ENCODE measurements around the gene BCL11A. TPM values are rescaled to one million over a fixed set of nuclear protein-coding genes. Genes with fewer than 3 reads are reported as not detected.
A peak's percentile ranks its signal among the peaks of the same experiment; 100 is the strongest.

Gene BCL11A
- polyA plus RNA-seq, 10 donors = 2.5 to 17.0 (median 4.0) TPM

DNA sequence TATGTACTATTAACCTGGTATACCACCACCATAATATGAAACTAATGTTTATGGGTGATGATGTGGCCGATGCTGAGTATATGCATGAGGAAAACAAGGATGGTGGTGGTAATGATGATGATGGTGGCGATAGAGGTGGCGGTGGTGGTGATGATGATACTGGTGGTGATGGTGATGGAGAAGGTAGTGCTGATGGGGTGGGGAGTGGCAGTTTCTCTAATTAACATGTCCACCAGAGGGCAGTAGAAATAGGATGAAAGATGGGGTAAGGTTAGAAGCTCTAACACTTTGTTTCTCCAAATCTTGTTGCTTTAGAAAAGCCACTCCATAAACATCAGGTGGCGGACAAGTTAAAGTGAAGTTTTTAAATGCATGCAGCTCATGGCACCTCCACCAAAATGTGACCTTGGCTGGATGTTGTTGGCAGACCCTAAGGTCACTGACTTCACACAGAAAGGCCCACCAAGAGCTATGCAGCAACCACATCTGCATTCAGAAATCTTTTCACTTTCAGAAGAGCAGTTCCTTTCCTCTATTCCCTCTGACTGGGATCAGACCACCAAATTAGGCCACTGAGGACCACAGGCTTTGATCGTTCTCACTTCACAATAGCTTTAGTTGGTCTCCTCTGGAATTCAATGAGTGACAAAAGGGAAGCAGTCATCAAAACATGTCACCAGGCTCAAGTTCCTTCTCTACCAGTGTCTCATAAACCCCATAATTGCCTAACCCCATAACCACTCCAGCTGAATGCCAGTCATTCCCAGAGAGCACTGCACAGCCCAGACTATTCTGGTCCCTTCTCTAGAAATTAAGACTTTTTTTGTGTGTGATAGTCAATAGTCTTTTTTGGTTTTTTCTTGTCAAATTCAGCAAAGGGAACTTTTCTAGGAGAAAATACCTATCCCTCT lies 7.5 kb upstream of the BCL11A start:
- no peak for DNase-seq

- DNase-seq = no peak
Measured at GRCh38 chr2:60559880-60560279, 6.4 kb upstream of the BCL11A start.

DNA sequence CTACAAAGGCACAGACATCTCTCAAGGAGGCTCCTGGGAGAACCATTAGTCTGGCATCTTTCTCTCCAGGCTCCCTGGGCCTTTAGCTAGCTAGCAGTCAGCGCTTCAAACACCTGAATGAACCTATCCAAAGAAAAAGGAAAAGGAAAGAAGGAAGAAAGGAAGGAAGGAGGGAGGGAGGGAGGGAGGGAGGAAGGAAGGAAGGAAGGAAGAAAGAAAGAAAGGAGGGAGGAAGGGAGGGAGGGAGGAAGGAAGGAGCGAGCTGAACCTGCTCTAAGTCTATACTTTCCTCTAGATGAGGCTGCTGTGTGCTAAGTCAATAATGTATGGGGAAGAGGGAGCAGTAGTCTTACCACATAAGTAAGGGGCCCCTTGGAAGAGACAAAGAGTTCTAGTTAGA lies 5.1 kb upstream of the BCL11A start:
- DNase-seq = no peak

DNA sequence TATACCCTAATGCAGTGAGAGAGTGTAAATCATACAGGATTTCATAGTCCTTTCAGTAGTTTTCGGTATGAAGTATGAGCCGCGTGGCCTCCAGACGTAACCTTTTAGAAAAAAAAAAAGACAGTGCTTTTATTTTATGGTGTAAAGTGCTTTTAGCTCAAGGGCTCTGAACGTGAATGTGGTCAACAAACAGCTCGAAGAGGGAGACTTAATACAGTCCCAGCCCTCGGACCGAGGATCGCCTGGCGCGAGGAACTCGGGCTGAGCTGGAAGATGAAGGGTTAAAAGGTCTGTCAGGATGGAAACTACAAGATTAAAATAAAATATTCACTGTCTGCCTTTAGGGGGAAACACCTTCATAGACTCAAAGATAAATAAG lies 4.0 kb upstream of the BCL11A start:
- DNase-seq = no peak

GRCh38 chr2:60556576-60557485 lies 3.4 kb upstream of the BCL11A start:
- DNase-seq = peak in 1 of 3 donors; percentile 48

DNA sequence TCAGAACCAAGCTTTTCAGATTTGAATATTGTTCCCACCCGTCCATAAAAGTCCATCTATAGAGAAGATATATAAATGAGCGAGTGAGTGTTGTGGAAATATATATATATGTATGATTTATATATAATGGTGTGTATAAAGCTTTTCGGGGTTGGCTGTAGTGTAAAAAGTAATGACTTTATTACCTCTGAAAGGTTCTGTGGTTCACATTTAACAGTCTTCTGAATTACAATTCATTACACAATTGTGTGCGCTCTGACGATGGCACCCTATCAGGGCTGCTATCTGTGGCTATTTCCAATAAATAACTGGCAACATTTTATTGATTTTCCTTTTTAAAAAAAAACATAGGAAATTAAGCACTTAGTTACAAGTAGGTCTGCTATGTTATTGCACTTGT lies 2.7 kb upstream of the BCL11A start:
- DNase-seq = no peak

- no peak for DNase-seq
Measured at GRCh38 chr2:60555783-60556139, 2.3 kb upstream of the BCL11A start.

DNA sequence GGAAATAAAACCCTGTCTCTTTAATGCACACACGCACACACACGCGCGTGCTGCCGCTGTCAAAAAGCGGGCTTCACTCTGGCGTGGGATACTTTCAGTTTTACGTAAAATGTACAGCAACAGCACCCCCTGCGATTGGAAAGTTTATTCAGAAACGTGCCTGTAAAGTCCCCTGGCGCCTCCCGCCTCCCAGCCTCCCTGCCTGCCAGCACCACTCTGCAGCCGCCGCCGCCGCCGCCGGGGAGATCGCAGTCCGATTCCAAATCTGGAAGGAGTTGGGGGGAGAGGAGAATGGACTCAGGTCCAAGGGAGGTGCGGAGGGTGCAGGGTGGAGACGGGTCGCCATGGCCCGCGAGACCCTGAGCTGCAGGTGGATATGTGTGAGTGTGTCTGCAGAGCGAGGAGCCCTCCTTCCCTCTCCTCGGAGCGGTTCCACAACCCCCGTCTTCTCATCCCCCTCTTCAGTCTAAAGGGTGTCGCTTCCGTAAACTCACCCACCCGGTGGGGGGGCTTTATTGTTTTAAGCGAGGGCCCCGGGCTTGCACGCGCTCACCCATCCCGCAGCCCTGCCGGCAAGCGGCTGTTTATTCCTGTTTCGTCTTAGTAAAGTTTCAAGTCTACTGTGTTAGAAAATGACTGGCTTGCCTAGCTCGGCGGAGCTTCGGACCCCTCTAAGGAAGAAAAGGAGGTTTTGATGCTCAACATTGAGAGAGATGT lies 1.8 kb upstream of the BCL11A start:
- peak; percentile 64 to 89 (median 67) for DNase-seq

DNA sequence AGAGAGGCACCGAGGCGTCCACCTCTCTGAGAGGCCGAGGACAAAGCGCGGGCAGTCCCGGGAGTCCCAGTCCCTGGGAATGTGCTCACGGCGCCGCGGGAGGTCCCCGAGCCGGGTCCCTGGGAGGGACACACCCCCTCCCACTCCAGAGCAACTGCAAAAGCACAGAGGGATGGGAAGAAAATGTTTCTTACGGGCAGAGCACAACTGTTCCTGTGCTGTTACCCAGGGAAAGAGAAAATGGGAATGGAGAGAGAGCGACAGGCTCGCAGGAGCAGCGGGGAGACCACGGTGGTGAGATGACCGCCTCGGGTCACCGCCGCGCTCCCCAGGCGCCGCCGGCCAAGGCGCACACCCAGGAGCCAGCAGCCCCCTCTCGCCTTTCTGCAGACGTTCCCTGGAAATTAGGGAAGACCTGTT lies 1.2 kb upstream of the BCL11A start:
- no peak for DNase-seq

DNA sequence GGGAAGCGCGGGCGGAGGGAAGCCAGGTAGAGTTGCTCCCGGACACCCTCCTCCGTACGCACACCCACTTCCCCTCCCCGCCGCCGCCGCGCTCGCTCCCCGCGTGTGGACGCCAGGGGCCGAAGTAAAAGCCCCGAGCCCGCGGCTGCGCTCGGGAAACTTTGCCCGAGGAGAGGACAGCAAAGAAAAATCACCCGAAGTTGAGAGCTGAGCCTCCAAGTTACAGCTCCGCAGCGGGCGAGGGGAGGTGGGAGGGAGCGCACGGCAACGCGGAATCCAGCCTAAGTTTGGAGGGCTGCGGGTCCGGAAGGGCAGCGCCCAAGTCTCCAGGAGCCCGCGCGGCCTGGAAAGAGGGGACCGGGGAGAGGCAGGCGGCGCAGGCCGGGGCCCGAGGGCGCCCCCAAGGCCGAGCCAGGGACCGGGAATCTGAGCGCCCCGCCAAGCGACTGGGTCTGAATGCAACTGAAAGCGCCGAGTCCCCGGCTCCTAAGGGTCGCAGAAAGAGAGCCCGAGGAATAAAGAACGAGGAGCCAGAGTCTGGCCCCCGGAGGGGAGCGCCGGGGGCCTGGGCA lies 706 bp upstream of the BCL11A start:
- peak in 1 of 3 donors; percentile 76 for DNase-seq

- no peak for DNase-seq
Measured at GRCh38 chr2:60552851-60553494, 481 bp downstream of the BCL11A start.

DNA sequence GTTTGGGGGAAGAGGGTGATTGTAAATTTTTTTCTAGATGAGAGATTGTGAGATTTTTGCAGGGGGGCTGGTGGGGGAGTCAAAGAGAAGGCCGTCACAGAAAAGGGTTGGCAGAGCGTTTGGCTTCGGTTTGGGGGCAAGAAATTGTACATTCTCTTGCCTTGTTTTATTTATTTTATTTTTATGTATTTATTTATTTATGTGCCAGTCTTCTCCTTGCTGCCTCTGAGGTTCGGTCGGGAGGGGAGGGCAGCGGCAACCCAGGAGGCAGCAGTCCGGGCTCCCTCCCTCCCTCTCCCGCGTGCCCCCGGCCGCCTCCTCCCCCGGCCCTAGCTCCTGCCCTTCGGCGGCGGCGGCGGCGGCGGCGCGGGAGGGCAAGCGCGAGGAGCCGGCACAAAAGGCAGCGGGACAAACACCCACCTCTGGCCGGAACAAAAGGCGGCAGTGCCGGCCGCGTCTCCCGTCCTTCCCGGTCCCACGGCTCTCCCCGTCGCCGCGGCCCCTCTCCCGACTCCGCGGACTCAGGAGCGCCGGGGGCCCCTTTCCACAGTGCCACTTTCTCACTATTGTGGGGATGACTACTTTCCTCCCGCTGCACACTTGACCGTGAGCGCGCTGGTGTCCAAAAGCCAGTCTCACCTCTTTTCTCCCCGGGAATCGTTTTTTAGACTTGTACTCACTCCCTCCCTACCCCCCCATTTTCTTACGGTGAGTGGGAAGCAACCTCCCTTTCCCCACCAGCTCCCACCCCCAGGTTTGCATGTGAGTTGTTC lies 1.2 kb downstream of the BCL11A start:
- DNase-seq = peak in 1 of 3 donors; percentile 52

GRCh38 chr2:60551240-60552077 lies 2.0 kb downstream of the BCL11A start:
- peak in 2 of 3 donors; percentile 48 to 76 for DNase-seq

GRCh38 chr2:60550984-60551239 lies 2.5 kb downstream of the BCL11A start:
- DNase-seq = no peak

GRCh38 chr2:60550178-60550983 lies 3.1 kb downstream of the BCL11A start:
- DNase-seq = peak; percentile 88 to 95 (median 90)

- DNase-seq = no peak
Measured at GRCh38 chr2:60549928-60550177, 3.6 kb downstream of the BCL11A start.

- DNase-seq = peak in 1 of 3 donors; percentile 85
Measured at GRCh38 chr2:60549238-60549927, 4.1 kb downstream of the BCL11A start.

GRCh38 chr2:60548845-60549237 lies 4.6 kb downstream of the BCL11A start:
- DNase-seq = no peak
